NOMO-1 treated with DMSO at 0.1 percent for 48 hours (cell line): Measurements from ENCODE around the gene CYP19A1.
"Not testable (repeated sequence)": the region's sequence is repeated elsewhere in the genome, so short reads cannot be mapped to it uniquely, and the experiment has no call there.

Experiments
- DNase-seq: peaks from one replicate; lab custom pipeline; 2025; ENCODE audit not compliant: unreplicated experiment; lab: John Stamatoyannopoulos, UW

The CYP19A1 gene

GRCh38 chr15:51265037-51265555, 73.3 kb downstream of the CYP19A1 start:
- no peak for DNase-seq

- DNase-seq = no peak
These were observed 74.7 kb downstream of the CYP19A1 start for GRCh38 chr15:51263726-51264125.

GRCh38 chr15:51263116-51263515, 75.3 kb downstream of the CYP19A1 start:
- DNase-seq = peak; percentile 30

- DNase-seq = peak; percentile 85
These were observed 75.9 kb downstream of the CYP19A1 start for GRCh38 chr15:51262463-51262862.

GRCh38 chr15:51261113-51261512, 77.3 kb downstream of the CYP19A1 start:
- DNase-seq = not testable (repeated sequence)

- no peak for DNase-seq
These were observed 78.2 kb downstream of the CYP19A1 start for GRCh38 chr15:51260202-51260601.

GRCh38 chr15:51255533-51255932, 82.9 kb downstream of the CYP19A1 start:
- no peak for DNase-seq

- DNase-seq = no peak
These were observed 85.0 kb downstream of the CYP19A1 start for GRCh38 chr15:51253366-51253765.

- peak; percentile 23 for DNase-seq
These were observed 85.7 kb downstream of the CYP19A1 start for GRCh38 chr15:51252671-51253070.

- no peak for DNase-seq
These were observed 86.8 kb downstream of the CYP19A1 start for GRCh38 chr15:51251556-51251955.

GRCh38 chr15:51250217-51251011, 88.0 kb downstream of the CYP19A1 start:
- no peak for DNase-seq

- no peak for DNase-seq
These were observed 92.8 kb downstream of the CYP19A1 start for GRCh38 chr15:51245628-51246027.

- DNase-seq = peak; percentile 69
These were observed 94.0 kb downstream of the CYP19A1 start for GRCh38 chr15:51244423-51244869.

- peak; percentile 50 for DNase-seq
These were observed 94.6 kb downstream of the CYP19A1 start for GRCh38 chr15:51243774-51244173.

GRCh38 chr15:51240066-51240465, 98.3 kb downstream of the CYP19A1 start:
- DNase-seq = no peak

- no peak for DNase-seq
These were observed 100.6 kb downstream of the CYP19A1 start for GRCh38 chr15:51237816-51238215.

- no peak for DNase-seq
These were observed 104.0 kb downstream of the CYP19A1 start for GRCh38 chr15:51234176-51234927.

GRCh38 chr15:51232581-51232980, 105.8 kb downstream of the CYP19A1 start:
- DNase-seq = no peak

GRCh38 chr15:51229907-51230330, 108.5 kb downstream of the CYP19A1 start:
- peak; percentile 26 for DNase-seq

GRCh38 chr15:51227940-51228732, 110.3 kb downstream of the CYP19A1 start:
- peak; percentile 92 for DNase-seq

- no peak for DNase-seq
These were observed 111.7 kb downstream of the CYP19A1 start for GRCh38 chr15:51226576-51227210.
